Psoas muscle (tissue), 8 donors: Measurements from ENCODE around the gene C16orf95. TPM values are rescaled to one million over a fixed set of nuclear protein-coding genes. Genes with fewer than 3 reads are reported as not detected.

Source experiments
- ATAC-seq, 4 donors: fragments of 200-7000 bp; cut with Tn5 transposase; one replicate each; pipeline ENCODE4 v1.9.1; 2020; ENCODE audit warnings: moderate library complexity in 3 of 4, mild to moderate bottlenecking in 2 of 4
- DNase-seq, 2 donors: peaks; one replicate each; pipeline ENCODE4 v3.0.0-alpha.2; 2020
- H3K27ac ChIP-seq: fragments of 200-600 bp; one replicate; pipeline ENCODE4 v1.8.0; 2022
- H3K27me3 ChIP-seq, 3 donors: fragments of 200-600 bp in 1 of 3; one replicate each; pipeline versions ENCODE4 v1.6.1 to v1.8.0; 2013 to 2022; ENCODE audit warnings: low read length in 2 of 3, mild to moderate bottlenecking in 2 of 3, moderate library complexity in 1 of 3; ENCODE audit not compliant: insufficient read depth in 3 of 3
- H3K36me3 ChIP-seq, 2 donors: fragments of 200-600 bp in 1 of 2; one replicate each; pipeline versions ENCODE4 v1.6.1 to v1.8.0; 2013 to 2022; ENCODE audit warnings: low read depth in 1 of 2, mild to moderate bottlenecking in 1 of 2, moderate library complexity in 1 of 2; ENCODE audit not compliant: insufficient read depth in 1 of 2
- H3K4me1 ChIP-seq: fragments of 200-600 bp; one replicate; pipeline ENCODE4 v1.8.0; 2022
- H3K4me3 ChIP-seq: fragments of 200-600 bp; one replicate; pipeline ENCODE4 v1.8.0; 2022; ENCODE audit warnings: mild to moderate bottlenecking
- H3K9me3 ChIP-seq: fragments of 200-600 bp; one replicate; pipeline ENCODE4 v1.8.0; 2022
- WGBS, 3 donors: extraction: QIAGEN DNeasy Blood & Tissue Kit; methylation state at CpG; one replicate each; pipeline versions ENCODE4 v1.1.6 to v1.1.7; 2013; 5-methylcytosine and 5-hydroxymethylcytosine counted together
- intact Hi-C, 2 donors: fragments of 100-400 bp; cut with DNase I; formaldehyde crosslinking; loops; one replicate each; pipeline versions ENCODE4 v1.11.0 to v1.14.2; 2022
- polyA plus RNA-seq, 3 donors: library from polyadenylated mRNA; stranded (reverse); fragments of 200-250 nt; gene quantifications; one replicate each; pipeline ENCODE4 v1.2.3, GENCODE V29; 2013
- total RNA-seq, 4 donors: library from RNA; stranded (reverse); fragmentation: NEBNext Ultra II Directional in 2 of 4; extraction: Animal tissue kit (Norgen Biotek cat#: 25700) in 2 of 4; gene quantifications; one replicate each; pipeline versions ENCODE4 v1.2.1 to v1.2.4, GENCODE V29; 2021 to 2023
- TF ChIP-seq, protein P1 (sequence below): fragments of 200-600 bp; IDR thresholded peaks from one replicate; pipeline ENCODE4 v1.8.0; 2022; ENCODE audit warnings: antibody characterized with exemption
- donor health status: healthy with polysubstance abuse.
- donor health status: DM: no; HTN: no; CAD: no; lungs with moderate emphysema.
- donor health status: Bipolar disorder and iron deficiency.
- donor health status: healthy.
- donor health status: DM: yes; HTN: yes; CAD: no.
- donor health status: DM: no; HTN: no; CAD: no.
- donor health status: DM: no; HTN: no; CAD: no.
- donor health status: DM: yes; HTN: yes; CAD: no.

The C16orf95 gene
- total and polyA plus RNA-seq, 7 donors = 1.7 to 8.1 (median 5.4) TPM

DNA sequence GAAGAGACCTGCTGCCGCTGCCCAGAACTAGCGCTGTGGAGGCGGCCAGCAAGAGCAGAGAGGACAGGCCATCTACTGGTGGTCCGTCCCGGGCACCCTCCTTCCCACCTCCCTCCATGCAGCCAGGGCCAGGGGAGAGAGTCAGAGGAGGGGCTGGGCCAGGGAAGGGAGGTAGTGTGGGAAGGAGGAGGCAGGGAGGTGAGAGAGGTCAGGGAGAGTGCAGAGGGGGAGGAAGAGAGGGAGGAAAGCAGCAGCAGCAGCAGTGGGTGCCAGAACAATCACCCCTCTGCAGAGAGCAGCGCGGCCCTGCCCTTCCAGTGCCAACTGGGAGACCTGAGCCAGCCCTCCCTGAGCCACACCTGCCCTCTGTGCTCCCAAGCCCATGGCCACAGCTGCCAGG lies 6.6 kb downstream of the C16orf95 start:
- ATAC-seq (no peak), DNase-seq (peak in 1 of 2 donors; percentile 29)
- no peak overlapping the region for H3K27ac ChIP-seq
- intact Hi-C loops = loop anchor here in 1 of 2 donors (10.0 kb wide), 1 partner anchor 1506 kb away; no protein-coding TSS in a partner anchor
- WGBS, 3 donors = 80 to 86% (median 84%) methylated on average over 7 of the region's 7 CpGs
- peaks cover 0 to 3% of the 10 kb centered on the region in 2 donors for H3K36me3 ChIP-seq
- no peaks in the 10 kb centered on the region for H3K4me1 ChIP-seq
- TF ChIP-seq, protein P1, sequence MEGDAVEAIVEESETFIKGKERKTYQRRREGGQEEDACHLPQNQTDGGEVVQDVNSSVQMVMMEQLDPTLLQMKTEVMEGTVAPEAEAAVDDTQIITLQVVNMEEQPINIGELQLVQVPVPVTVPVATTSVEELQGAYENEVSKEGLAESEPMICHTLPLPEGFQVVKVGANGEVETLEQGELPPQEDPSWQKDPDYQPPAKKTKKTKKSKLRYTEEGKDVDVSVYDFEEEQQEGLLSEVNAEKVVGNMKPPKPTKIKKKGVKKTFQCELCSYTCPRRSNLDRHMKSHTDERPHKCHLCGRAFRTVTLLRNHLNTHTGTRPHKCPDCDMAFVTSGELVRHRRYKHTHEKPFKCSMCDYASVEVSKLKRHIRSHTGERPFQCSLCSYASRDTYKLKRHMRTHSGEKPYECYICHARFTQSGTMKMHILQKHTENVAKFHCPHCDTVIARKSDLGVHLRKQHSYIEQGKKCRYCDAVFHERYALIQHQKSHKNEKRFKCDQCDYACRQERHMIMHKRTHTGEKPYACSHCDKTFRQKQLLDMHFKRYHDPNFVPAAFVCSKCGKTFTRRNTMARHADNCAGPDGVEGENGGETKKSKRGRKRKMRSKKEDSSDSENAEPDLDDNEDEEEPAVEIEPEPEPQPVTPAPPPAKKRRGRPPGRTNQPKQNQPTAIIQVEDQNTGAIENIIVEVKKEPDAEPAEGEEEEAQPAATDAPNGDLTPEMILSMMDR = no peak
- no peak overlapping the region for H3K4me3 ChIP-seq
- no peaks in the 10 kb centered on the region for H3K9me3 ChIP-seq
- no peaks in the 10 kb centered on the region for H3K27me3 ChIP-seq

GRCh38 chr16:87309620-87310525 lies 7.3 kb downstream of the C16orf95 start:
- whole genome bisulfite sequencing, 3 donors = 84 to 92% (median 90%) methylated on average over 5 of the region's 5 CpGs
- H3K9me3 ChIP-seq = no peaks in the 10 kb centered on the region
- intact Hi-C loops = loop anchor here in 1 of 2 donors (10.0 kb wide), 1 partner anchor 1505 kb away; no protein-coding TSS in a partner anchor
- no peak for ATAC-seq
- H3K36me3 ChIP-seq = peaks cover 0 to 3% of the 10 kb centered on the region in 2 donors
- H3K4me1 ChIP-seq = no peaks in the 10 kb centered on the region
- TF ChIP-seq, protein P1 = no peak
- H3K27me3 ChIP-seq = no peaks in the 10 kb centered on the region
- no peak overlapping the region for H3K4me3 ChIP-seq
- DNase-seq = no peak
- no peak overlapping the region for H3K27ac ChIP-seq

GRCh38 chr16:87308826-87309225 lies 8.4 kb downstream of the C16orf95 start:
- DNase-seq (no peak), ATAC-seq (no peak)
- Histone ChIP-seq H3K9me3 (no peaks in the 10 kb centered on the region), H3K4me3 (no peak overlapping the region), H3K4me1 (no peaks in the 10 kb centered on the region), H3K27me3 (no peaks in the 10 kb centered on the region), H3K36me3 (peaks cover 0 to 3% of the 10 kb centered on the region in 2 donors), H3K27ac (no peak overlapping the region)
- TF ChIP-seq, protein P1 = no peak
- intact Hi-C loops = no loop called here
- 83 to 99% (median 98%) methylated on average over 4 of the region's 4 CpGs for WGBS, 3 donors

- intact Hi-C loops = no loop called here
Measured at GRCh38 chr16:87306516-87306915, 10.7 kb downstream of the C16orf95 start.

More at GRCh38 chr16:87306516-87306915, 10.7 kb downstream of the C16orf95 start:
- peaks cover 0 to 15% of the 10 kb centered on the region in 2 donors for H3K36me3 ChIP-seq
- no peaks in the 10 kb centered on the region for H3K27me3 ChIP-seq
- DNase-seq = no peak
- no peak for ATAC-seq
- TF ChIP-seq, protein P1 = no peak
- 80 to 85% (median 84%) methylated on average over 3 of the region's 3 CpGs for WGBS, 3 donors
- H3K27ac ChIP-seq = no peak overlapping the region
- H3K9me3 ChIP-seq = no peaks in the 10 kb centered on the region
- no peaks in the 10 kb centered on the region for H3K4me1 ChIP-seq
- no peak overlapping the region for H3K4me3 ChIP-seq
